ENCODE data around the gene ATP6V1G2.
"Not testable (repeated sequence)": the region's sequence is repeated elsewhere in the genome, so short reads cannot be mapped to it uniquely, and the experiment has no call there.

Gene ATP6V1G2

DNA sequence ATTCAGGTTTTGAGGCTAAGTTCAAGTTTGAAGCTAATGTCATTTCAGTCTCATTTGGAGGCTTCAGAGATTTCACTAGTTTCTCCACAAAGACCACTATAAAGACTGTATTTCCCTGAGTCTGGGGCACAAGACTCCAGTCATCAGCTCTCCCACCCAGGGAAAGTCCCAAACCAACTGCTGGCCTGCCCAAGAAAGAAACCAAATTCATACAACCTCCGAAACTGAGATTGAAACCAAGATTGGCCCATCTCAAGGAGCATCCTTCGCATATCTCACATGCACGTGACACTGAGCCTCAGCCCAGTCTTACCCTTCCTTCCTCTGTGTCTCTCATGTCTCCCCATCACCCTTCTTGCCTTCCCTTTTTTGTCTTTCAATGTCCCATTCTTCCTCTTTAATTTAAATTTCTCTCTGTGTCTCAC, 22.1 kb upstream of the ATP6V1G2 start:
- Mint-ChIP-seq H3K9me3 (no peaks in the 10 kb centered on the region), H3K27ac (peak overlapping the region; percentile 67), H3K4me1 (ENCODE audit: low read depth) (peaks cover 56% of the 10 kb centered on the region), H3K36me3 (ENCODE audit: low read depth) (peaks cover 17% of the 10 kb centered on the region), H3K4me3 (peak overlapping the region; percentile 41), H3K27me3 (ENCODE audit: low read depth) (peaks cover 32% of the 10 kb centered on the region)

DNA sequence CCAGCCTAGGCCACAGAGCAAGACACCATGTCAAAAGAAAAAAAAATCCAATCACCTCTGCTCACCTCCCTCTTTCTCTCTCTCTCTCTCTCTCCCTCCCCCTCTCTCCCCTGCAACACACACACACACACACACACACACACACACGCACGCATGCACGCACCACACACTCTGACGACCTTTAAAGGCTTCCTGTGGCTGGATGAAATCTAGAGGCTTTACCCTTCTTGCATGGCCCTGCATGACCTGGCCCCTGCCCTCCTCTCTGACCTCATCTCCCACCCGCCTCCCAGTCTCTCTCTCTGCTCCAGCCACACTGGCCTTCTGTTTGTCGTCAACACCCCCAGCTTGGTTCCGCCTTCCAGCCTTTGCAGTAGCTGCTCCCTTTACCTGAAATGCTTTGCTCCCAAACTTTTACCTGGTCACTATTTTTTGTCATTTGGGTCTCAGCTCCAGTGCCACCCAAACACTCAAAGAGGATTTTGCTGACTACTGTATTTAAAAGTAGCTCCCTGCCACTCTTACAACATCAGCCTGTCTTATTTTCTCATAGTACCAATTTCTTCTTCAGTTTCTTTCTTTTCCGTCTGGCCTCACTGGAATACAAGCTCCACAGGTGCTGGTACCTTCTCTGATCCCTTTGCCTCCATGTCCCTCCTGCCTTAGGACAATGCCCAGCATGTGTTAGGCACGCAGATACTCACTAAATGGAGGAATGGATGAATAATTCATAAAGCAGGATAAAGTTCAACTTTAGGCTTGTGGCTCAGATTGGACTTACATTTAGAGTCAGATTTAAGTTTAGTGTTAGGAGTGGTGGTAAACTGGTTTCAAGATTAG, 21.3 kb upstream of the ATP6V1G2 start:
- Mint-ChIP-seq H3K36me3 (ENCODE audit: low read depth) (peaks cover 16% of the 10 kb centered on the region), H3K4me3 (peak overlapping the region; percentile 41), H3K4me1 (ENCODE audit: low read depth) (peaks cover 53% of the 10 kb centered on the region), H3K27me3 (ENCODE audit: low read depth) (peaks cover 37% of the 10 kb centered on the region), H3K27ac (peak overlapping the region; percentile 67), H3K9me3 (no peaks in the 10 kb centered on the region)

DNA sequence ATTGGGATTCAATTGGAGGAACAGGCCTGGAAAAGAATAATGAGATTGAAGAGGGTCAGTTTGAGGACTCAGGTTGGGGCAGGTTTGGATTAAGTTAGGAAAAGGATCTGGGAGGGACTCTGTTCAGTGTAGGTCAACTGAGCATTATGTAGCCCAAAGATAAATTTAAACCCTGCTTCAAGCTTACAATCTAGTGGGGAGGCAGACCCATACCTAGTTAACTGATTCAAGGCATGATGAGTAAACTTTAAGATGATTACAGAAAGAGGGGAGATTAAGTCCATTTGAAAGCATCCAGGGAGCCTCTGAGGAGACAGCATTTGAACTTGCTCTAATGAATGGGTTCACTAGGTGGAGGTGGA, 14.3 kb upstream of the ATP6V1G2 start:
- Mint-ChIP-seq H3K36me3 (ENCODE audit: low read depth) (peaks cover 42% of the 10 kb centered on the region), H3K4me1 (ENCODE audit: low read depth) (peaks cover 57% of the 10 kb centered on the region), H3K4me3 (peak overlapping the region; percentile 87), H3K27me3 (ENCODE audit: low read depth) (peaks cover 37% of the 10 kb centered on the region), H3K27ac (peak overlapping the region; percentile 93), H3K9me3 (no peaks in the 10 kb centered on the region)

DNA sequence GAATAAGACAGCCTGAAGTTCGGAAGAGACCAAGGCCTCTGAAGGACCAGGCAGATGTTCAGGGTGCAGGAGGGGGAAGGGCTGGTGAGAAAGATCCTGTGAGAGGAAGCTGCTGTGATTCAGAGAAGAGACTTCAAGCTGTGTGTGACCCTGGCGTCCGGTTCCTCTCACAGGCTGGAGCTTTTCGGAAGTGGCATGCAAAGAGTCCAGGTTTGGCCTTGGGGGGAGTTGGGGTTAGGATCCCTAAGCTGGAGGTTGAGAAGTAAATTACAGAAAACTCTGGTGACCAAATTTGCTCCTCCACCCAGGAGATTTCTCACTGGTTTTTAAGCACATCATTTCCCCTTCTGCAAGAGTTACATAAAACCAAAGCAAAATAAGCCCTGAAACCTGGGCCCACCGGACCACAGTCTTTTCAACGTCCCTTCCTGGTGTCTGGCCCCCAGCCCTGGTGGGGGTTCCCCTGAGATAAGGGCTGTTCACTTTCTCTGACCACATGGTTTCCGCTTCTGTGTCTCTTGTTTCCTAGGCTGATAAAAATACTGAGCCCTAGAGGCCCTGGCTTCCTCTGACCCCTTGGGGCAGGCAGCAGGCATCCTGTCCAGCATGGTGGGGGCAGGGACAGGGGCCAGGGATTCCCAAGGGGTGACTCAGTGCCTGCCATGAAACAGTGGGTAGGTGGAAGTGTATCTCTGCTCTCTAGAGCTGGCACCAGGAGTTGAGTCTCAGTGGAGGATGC, 13.7 kb upstream of the ATP6V1G2 start:
- Mint-ChIP-seq H3K4me3 (peak overlapping the region; percentile 87), H3K9me3 (no peaks in the 10 kb centered on the region), H3K27me3 (ENCODE audit: low read depth) (peaks cover 32% of the 10 kb centered on the region), H3K36me3 (ENCODE audit: low read depth) (peaks cover 40% of the 10 kb centered on the region), H3K27ac (peak overlapping the region; percentile 93), H3K4me1 (ENCODE audit: low read depth) (peaks cover 57% of the 10 kb centered on the region)

DNA sequence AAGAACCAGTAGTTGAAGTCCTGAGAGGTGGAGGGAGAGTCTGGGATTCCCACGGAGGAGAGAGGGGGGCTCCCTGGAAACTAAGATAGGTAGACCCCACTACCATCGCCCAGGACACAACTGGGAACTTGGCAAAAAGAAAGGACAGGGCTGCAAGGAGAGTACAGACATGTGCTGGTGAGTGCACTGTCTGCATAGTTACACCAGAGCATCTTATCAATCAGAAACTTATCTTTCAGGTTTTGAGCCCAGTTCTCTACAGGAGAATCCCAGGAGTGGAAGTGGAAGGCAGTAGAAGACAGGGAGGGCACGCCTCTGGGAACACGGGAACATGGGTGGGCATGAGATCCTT, 13.2 kb upstream of the ATP6V1G2 start:
- H3K36me3 Mint-ChIP-seq (ENCODE audit: low read depth) = peaks cover 38% of the 10 kb centered on the region
- peak overlapping the region; percentile 93 for H3K27ac Mint-ChIP-seq
- H3K4me3 Mint-ChIP-seq = peak overlapping the region; percentile 87
- H3K9me3 Mint-ChIP-seq = no peaks in the 10 kb centered on the region
- peaks cover 56% of the 10 kb centered on the region for H3K4me1 Mint-ChIP-seq (ENCODE audit: low read depth)
- peaks cover 26% of the 10 kb centered on the region for H3K27me3 Mint-ChIP-seq (ENCODE audit: low read depth)

DNA sequence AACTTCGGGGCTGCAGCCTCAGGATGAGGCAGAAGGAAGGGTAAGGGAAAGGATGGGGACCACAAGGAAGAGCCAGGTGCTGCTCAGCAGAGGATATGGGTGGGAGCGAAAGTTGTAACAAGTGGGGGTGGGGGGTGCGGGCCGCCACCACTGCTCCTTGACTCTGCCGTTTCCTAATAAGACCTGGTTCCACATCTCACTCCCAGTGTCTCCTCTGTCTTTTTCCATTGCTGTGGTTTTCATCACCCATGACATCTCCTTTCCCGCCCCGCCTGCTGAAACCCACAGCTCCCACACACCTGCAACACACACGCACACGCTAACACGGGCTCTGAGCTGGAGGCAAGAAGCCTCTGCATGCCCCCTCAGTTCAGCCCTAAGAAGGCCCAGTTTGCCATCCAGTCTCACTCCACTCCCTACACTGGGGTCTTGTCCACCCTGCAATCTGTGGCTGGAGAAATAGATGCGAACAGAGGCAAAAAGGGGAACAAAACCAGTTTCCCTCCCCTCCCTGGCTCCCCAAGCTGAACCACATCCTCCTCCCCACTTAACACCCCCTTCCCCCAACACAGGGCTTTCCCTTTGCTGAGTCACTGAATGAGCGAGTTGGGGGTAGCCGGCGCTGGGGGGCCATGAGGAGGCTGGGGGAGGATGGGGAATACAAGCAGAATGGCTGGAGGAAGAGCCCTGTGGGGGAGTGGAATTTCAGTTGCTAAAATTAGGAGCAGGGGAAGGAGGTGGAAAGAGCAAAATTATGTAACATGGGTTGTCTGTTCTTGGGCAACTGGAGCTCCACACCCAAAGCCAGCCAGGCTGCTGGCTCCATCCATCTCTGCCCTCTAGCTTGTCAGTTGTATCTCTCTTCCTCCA, 12.5 kb upstream of the ATP6V1G2 start:
- Mint-ChIP-seq H3K27me3 (ENCODE audit: low read depth) (peaks cover 23% of the 10 kb centered on the region), H3K9me3 (no peaks in the 10 kb centered on the region), H3K36me3 (ENCODE audit: low read depth) (peaks cover 37% of the 10 kb centered on the region), H3K4me3 (peak overlapping the region; percentile 87), H3K27ac (peak overlapping the region; percentile 93), H3K4me1 (ENCODE audit: low read depth) (peaks cover 56% of the 10 kb centered on the region)

DNA sequence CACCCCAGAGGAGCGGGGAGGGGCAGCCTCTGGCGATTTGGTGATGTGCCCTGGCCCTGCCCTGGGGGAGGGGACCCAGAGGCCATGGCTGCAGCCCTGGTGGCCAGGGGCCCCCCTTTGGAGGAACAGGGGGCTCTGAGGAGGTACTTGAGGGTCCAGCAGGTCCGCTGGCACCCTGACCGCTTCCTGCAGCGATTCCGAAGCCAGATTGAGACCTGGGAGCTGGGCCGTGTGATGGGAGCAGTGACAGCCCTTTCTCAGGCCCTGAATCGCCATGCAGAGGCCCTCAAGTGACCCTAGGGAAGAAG, 11.9 kb upstream of the ATP6V1G2 start:
- Mint-ChIP-seq H3K4me3 (peak overlapping the region; percentile 87), H3K27ac (no peak overlapping the region), H3K9me3 (no peaks in the 10 kb centered on the region)

DNA sequence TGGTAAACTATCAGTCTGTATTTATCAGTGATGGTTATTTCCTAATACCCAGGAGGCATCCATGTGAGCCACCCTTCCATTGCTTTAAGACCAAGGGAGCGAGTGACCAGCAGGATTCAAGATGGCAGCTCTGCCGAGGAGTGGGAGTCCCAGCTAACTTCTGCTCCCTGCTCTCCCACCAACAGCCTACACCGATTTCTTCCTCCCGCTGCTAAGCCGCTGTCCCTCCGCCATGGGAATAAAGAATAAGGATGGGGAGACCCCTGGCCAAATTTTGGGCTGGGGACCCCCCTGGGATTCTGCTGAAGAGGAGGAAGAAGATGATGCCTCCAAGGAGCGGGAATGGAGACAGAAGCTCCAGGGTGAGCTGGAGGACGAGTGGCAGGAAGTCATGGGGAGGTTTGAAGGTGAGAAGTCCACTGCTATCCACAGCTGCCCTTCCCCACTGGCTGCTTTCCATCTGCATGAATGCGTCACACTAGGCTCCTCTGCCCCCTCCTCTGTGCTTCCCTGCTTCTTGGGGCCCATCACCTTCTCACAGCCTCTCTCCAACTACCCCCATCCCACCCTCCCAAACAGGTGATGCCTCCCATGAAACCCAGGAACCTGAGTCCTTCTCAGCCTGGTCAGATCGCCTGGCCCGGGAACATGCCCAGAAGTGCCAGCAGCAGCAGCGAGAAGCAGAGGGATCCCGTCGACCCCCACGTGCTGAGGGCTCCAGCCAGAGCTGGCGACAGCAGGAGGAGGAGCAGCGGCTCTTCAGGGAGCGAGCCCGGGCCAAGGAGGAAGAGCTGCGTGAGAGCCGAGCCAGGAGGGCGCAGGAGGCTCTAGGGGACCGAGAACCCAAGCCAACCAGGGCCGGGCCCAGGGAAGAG, 11.3 kb upstream of the ATP6V1G2 start:
- Mint-ChIP-seq H3K4me3 (no peak overlapping the region), H3K4me1 (ENCODE audit: low read depth) (peaks cover 50% of the 10 kb centered on the region)

More for the DNA sequence above, 11.9 kb upstream of the ATP6V1G2 start:
- Mint-ChIP-seq H3K36me3 (ENCODE audit: low read depth) (peaks cover 36% of the 10 kb centered on the region), H3K27me3 (ENCODE audit: low read depth) (peaks cover 20% of the 10 kb centered on the region), H3K4me1 (ENCODE audit: low read depth) (peaks cover 54% of the 10 kb centered on the region)

DNA sequence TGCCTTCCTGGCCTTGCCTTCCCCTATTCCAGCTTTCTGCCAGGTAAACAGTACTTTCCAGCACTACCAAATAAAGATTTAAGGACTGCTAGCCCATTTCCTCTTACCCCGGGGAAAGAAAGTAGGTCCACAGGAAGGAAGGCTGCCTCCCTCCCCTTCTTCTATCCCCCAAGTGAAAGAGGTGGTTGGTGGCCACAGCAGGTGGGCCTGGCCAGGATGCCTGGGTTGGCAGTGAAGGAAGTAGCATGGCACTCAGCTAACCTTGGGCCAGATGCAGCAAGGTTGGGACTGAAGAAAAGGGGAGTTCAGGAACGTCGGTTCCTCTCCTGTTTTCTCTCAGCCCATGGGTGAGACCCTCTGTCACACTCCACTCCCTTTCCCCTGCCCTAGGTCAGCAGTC, 9.9 kb upstream of the ATP6V1G2 start:
- no peaks in the 10 kb centered on the region for H3K9me3 Mint-ChIP-seq
- peaks cover 8% of the 10 kb centered on the region for H3K27me3 Mint-ChIP-seq (ENCODE audit: low read depth)
- no peak overlapping the region for H3K27ac Mint-ChIP-seq
- H3K4me1 Mint-ChIP-seq (ENCODE audit: low read depth) = peaks cover 45% of the 10 kb centered on the region
- H3K4me3 Mint-ChIP-seq = no peak overlapping the region
- peaks cover 30% of the 10 kb centered on the region for H3K36me3 Mint-ChIP-seq (ENCODE audit: low read depth)

More for the DNA sequence above, 11.3 kb upstream of the ATP6V1G2 start:
- Mint-ChIP-seq H3K9me3 (no peaks in the 10 kb centered on the region), H3K27me3 (ENCODE audit: low read depth) (peaks cover 15% of the 10 kb centered on the region), H3K27ac (no peak overlapping the region), H3K36me3 (ENCODE audit: low read depth) (peaks cover 33% of the 10 kb centered on the region)

DNA sequence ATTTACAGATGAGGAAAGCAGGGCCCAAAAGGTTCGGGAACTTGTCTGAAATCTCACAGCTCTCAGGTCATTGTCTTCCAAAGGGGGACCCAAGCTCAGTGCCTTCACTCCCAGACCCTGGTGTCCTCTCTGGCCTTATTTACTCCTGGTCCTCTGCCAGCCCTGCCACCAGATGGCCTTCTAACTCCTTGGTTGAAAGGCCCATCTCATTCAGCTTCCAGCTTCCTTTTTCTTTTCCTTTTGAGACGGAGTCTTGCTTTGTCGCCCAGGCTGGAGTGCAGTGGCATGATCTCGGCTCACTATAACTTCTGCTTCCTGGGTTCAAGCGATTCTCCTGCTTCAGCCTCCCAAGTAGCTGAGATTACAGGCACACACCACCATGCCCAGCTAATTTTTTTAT, 5.0 kb upstream of the ATP6V1G2 start:
- H3K4me3 Mint-ChIP-seq = peak overlapping the region; percentile 21
- H3K9me3 Mint-ChIP-seq; H3K27me3 Mint-ChIP-seq (ENCODE audit: low read depth): not testable (repeated sequence)
- H3K36me3 Mint-ChIP-seq (ENCODE audit: low read depth) = peaks cover 20% of the 10 kb centered on the region
- peaks cover 33% of the 10 kb centered on the region for H3K4me1 Mint-ChIP-seq (ENCODE audit: low read depth)
- H3K27ac Mint-ChIP-seq = peak overlapping the region; percentile 41

DNA sequence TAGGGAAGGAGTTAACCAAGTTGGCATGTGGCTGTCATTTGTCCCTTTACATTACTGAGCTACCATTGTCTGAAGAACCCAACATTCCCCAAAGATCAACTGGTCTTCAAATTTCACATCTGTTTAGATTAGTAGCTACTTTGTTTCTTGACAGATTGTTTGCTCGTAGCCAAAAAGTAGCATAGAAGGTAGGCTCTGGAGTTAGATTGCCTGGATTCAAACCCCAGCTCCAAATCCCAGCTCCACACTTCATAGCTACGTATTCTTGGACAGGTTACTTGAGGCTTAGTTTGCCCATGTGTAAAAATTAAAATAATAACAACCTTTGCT, 2.1 kb upstream of the ATP6V1G2 start:
- H3K27me3 Mint-ChIP-seq (ENCODE audit: low read depth) = no peaks in the 10 kb centered on the region
- no peak overlapping the region for H3K4me3 Mint-ChIP-seq
- H3K36me3 Mint-ChIP-seq (ENCODE audit: low read depth) = peaks cover 17% of the 10 kb centered on the region
- H3K4me1 Mint-ChIP-seq (ENCODE audit: low read depth) = peaks cover 30% of the 10 kb centered on the region
- no peak overlapping the region for H3K27ac Mint-ChIP-seq
- no peaks in the 10 kb centered on the region for H3K9me3 Mint-ChIP-seq

DNA sequence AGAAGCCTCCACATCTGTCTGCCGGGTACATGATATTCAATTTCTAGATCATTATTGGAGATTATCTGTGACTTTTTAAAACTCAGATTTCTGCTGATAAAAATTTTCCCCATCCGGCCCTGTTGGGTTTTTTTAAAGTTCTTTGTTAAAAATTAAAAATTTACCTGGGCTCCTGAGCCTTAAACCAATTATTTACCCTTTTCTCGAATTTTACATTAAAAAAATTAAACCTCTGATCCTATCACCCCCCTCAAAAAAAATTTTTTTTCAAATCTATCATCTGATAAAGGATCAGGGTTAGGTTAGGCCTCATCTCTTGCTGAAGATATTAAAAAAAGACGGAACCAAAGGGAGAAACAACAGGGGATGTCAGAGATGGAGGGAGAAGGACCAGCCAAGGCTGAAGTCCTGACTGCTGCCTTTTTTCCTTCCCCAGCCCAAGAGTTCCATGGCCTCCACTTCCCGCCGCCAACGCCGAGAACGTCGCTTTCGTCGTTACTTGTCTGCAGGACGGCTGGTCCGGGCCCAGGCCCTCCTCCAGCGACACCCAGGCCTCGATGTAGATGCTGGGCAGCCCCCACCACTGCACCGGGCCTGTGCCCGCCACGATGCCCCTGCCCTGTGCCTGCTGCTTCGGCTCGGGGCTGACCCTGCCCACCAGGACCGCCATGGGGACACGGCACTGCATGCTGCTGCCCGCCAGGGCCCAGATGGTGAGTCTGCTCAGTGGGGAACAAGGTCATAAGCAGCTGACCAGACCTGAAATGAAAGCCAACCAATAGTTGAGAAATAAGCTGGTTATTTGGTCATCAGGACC, 1.5 kb upstream of the ATP6V1G2 start:
- H3K27me3 Mint-ChIP-seq (ENCODE audit: low read depth) = no peaks in the 10 kb centered on the region
- peak overlapping the region; percentile 92 for H3K4me3 Mint-ChIP-seq
- peaks cover 15% of the 10 kb centered on the region for H3K36me3 Mint-ChIP-seq (ENCODE audit: low read depth)
- H3K9me3 Mint-ChIP-seq = no peaks in the 10 kb centered on the region
- H3K4me1 Mint-ChIP-seq (ENCODE audit: low read depth) = peaks cover 35% of the 10 kb centered on the region
- peak overlapping the region; percentile 90 for H3K27ac Mint-ChIP-seq

DNA sequence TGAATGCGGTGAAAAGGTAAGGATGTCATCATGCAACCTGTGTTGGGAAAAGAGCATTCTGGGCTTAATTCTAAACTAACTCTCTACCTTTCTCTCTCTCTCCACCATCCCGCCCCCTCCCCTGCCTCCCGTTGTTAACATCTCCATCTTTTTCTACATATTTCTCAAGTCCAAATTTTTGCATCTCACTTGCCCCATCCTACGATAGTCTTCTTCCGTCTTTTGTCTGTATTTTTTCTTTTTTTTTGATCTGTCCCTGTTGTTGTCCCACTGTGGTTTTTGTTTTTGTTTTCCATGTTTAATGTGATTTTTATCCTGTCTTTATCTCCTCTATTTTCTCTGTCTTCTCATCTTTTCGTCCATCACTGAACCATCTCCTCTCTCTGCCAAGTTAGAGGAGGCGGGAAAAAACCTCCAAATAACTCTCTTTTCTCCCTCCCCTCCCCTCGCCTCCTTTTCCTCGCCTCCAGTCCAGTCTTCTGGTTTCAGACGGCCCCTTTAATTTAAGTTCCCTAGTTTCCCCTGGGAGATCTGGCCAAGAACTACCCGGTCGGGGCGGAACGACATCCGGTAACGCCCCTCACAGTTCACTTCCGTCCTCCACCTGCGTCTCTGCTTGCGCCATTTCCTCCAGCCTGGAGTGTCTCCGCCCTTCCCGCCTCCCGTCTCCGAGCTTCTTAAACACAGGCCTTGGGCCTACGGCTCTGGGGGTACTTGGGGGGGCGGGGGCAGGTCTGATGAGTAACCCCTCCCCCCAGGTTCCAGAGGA, 734 bp upstream of the ATP6V1G2 start, which contains the start of gene NFKBIL1:
NFKBIL1 (plus strand) TSS at position 651 of the 769 bp plus-strand sequence; CDS start at position 738, 87 bp downstream.
- peaks cover 37% of the 10 kb centered on the region for H3K4me1 Mint-ChIP-seq (ENCODE audit: low read depth)

More for the DNA sequence above, 734 bp upstream of the ATP6V1G2 start, which contains the start of gene NFKBIL1:
- peaks cover 13% of the 10 kb centered on the region for H3K36me3 Mint-ChIP-seq (ENCODE audit: low read depth)
- H3K9me3 Mint-ChIP-seq = no peaks in the 10 kb centered on the region
- peak within 1 kb of the TSS; percentile 90 for H3K27ac Mint-ChIP-seq
- H3K4me3 Mint-ChIP-seq = peak within 1 kb of the TSS; percentile 92
- no peaks in the 10 kb centered on the region for H3K27me3 Mint-ChIP-seq (ENCODE audit: low read depth)

All from T-helper 1 cell treated with Interleukin-12 subunit alpha and Interleukin-12 subunit beta and Interleukin-4 antibody, amounts not matched to agents 30 μg/mL and 1 μg/mL, for 36 hours (primary cell).